Ectodermal cell (in vitro differentiated cells): ENCODE measurements around the gene SPATA19.

Experiments used
- H3K27ac ChIP-seq: 2 replicates; pipeline ENCODE4 v1.7.0; 2013; ENCODE audit warnings: mild to moderate bottlenecking, low read depth, low read length; ENCODE audit not compliant: insufficient read depth, poor library complexity, severe bottlenecking
- H3K27me3 ChIP-seq: 2 replicates; pipeline ENCODE4 v1.7.0; 2013; ENCODE audit warnings: mild to moderate bottlenecking, low read length; ENCODE audit not compliant: insufficient read depth, control insufficient read depth, poor library complexity, severe bottlenecking
- H3K36me3 ChIP-seq: one replicate; pipeline ENCODE4 v1.7.0; 2013; ENCODE audit warnings: low read length; ENCODE audit not compliant: control insufficient read depth, insufficient read depth
- H3K4me1 ChIP-seq: one replicate; pipeline ENCODE4 v1.7.0; 2013; ENCODE audit warnings: low read length; ENCODE audit not compliant: control insufficient read depth, insufficient read depth
- H3K4me3 ChIP-seq: 2 replicates; pipeline ENCODE4 v1.7.0; 2013; ENCODE audit warnings: low read depth, low read length, control low read depth; ENCODE audit not compliant: insufficient read depth
- H3K9me3 ChIP-seq: 2 replicates; pipeline ENCODE4 v1.7.0; 2013; ENCODE audit warnings: mild to moderate bottlenecking, low read length, moderate library complexity; ENCODE audit not compliant: control insufficient read depth
- WGBS, 2 experiments: methylation state at CpG; one replicate each; pipeline ENCODE4 v1.1.7; 2013; ENCODE audit warnings: missing lambda C conversion rate in 2 of 2; 5-methylcytosine and 5-hydroxymethylcytosine counted together

Gene SPATA19

DNA sequence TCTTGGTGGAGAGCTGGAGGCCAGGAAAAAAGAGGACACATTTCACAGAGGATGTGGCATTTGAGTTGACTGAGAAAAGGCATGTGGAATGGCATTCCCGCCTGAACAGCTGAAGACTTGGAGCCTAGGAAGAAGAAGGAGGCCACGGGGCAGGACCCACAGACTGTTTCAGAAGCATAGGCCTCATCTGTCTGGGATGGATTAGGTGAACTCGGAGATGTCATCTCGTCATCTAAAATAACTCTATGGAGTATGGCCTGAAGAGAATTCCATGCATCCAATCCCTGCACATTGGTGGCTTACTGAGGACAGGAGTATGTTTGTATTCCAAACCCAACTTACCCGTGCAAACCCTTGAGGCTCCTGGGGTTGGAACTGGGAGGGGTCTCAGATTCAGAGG lies 16.4 kb downstream of the SPATA19 start:
- Histone ChIP-seq H3K4me3 (no peak overlapping the region), H3K27ac (no peak overlapping the region), H3K9me3 (no peaks in the 10 kb centered on the region), H3K4me1 (no peaks in the 10 kb centered on the region), H3K27me3 (no peaks in the 10 kb centered on the region), H3K36me3 (no peaks in the 10 kb centered on the region)
- WGBS, 2 experiments, result 88 to 91% methylated on average over 5 of the region's 5 CpGs

- Histone ChIP-seq H3K4me1 (no peaks in the 10 kb centered on the region), H3K36me3 (no peaks in the 10 kb centered on the region), H3K9me3 (no peaks in the 10 kb centered on the region), H3K4me3 (no peak overlapping the region), H3K27ac (no peak overlapping the region), H3K27me3 (no peaks in the 10 kb centered on the region)
- WGBS, 2 experiments, result 97 to 98% methylated on average over 3 of the region's 3 CpGs
Observed at GRCh38 chr11:133827556-133827955, 17.8 kb downstream of the SPATA19 start.

GRCh38 chr11:133826866-133827265 lies 18.4 kb downstream of the SPATA19 start:
- no peaks in the 10 kb centered on the region for H3K36me3 ChIP-seq
- H3K27ac ChIP-seq, result no peak overlapping the region
- H3K4me3 ChIP-seq, result no peak overlapping the region
- H3K9me3 ChIP-seq, result no peaks in the 10 kb centered on the region
- no peaks in the 10 kb centered on the region for H3K4me1 ChIP-seq
- 88 to 92% methylated on average over 4 of the region's 4 CpGs for WGBS, 2 experiments
- H3K27me3 ChIP-seq, result no peaks in the 10 kb centered on the region

- Histone ChIP-seq H3K27me3 (no peaks in the 10 kb centered on the region), H3K9me3 (no peaks in the 10 kb centered on the region), H3K36me3 (no peaks in the 10 kb centered on the region), H3K4me1 (no peaks in the 10 kb centered on the region), H3K4me3 (no peak overlapping the region), H3K27ac (no peak overlapping the region)
- WGBS, 2 experiments, result 85 to 93% methylated on average over 3 of the region's 3 CpGs
Observed at GRCh38 chr11:133825666-133826065, 19.6 kb downstream of the SPATA19 start.

DNA sequence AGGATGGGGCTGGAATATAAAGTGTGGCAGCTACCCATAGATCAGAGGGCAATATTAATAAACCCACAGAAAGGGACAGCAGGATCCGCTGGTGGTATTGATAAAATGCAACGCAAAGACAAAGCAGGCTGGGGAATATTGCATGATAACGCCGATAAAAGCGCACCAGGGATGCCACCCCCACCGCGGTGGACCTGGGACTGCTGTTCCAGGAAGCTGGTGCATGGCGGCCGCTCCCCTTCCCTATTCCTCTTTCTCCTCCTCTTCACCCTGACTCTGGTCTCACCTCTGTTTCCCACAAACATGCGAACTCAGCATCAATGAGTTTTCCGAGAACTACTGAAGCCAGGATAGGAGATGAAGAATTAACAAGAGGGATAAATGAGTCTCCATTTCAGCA lies 20.2 kb downstream of the SPATA19 start:
- 94 to 96% methylated on average over 10 to 11 of the region's 11 CpGs for WGBS, 2 experiments
- Histone ChIP-seq H3K4me1 (peaks cover under 1% of the 10 kb centered on the region), H3K9me3 (no peaks in the 10 kb centered on the region), H3K4me3 (no peak overlapping the region), H3K27me3 (no peaks in the 10 kb centered on the region), H3K36me3 (no peaks in the 10 kb centered on the region), H3K27ac (no peak overlapping the region)

- Histone ChIP-seq H3K9me3 (no peaks in the 10 kb centered on the region), H3K36me3 (no peaks in the 10 kb centered on the region), H3K4me3 (no peak overlapping the region), H3K4me1 (peaks cover 5% of the 10 kb centered on the region), H3K27ac (no peak overlapping the region), H3K27me3 (no peaks in the 10 kb centered on the region)
- 90 to 92% methylated on average over 9 of the region's 9 CpGs for WGBS, 2 experiments
Observed at GRCh38 chr11:133824593-133824992, 20.7 kb downstream of the SPATA19 start.

DNA sequence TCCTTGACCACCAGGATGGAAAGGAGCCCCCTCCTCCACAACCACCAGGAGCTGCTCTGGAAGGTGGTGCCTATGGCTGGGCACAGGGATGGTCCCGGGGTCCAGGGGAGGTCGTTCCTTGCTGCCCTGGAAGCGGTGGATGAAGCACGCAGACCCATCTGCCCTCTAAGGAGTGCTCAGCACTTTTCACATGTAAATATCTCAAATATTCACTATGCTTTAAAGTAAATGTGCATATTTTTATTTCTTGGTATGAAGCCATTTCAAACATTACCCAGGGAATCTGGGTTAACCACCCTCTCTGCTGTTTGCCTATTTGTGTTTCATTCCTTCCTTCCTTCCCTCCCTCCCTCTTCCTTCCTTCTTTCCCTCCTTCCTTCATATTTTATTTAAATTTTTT lies 21.7 kb downstream of the SPATA19 start:
- Histone ChIP-seq H3K9me3 (no peaks in the 10 kb centered on the region), H3K36me3 (no peaks in the 10 kb centered on the region), H3K27me3 (no peaks in the 10 kb centered on the region), H3K27ac (no peak overlapping the region), H3K4me3 (no peak overlapping the region), H3K4me1 (peaks cover 5% of the 10 kb centered on the region)
- WGBS, 2 experiments, result 95% methylated on average over 4 of the region's 4 CpGs

GRCh38 chr11:133823211-133823610 lies 22.1 kb downstream of the SPATA19 start:
- Histone ChIP-seq H3K27ac (no peak overlapping the region), H3K4me3 (no peak overlapping the region), H3K27me3 (no peaks in the 10 kb centered on the region), H3K9me3 (no peaks in the 10 kb centered on the region), H3K36me3 (no peaks in the 10 kb centered on the region), H3K4me1 (peaks cover 5% of the 10 kb centered on the region)
- 94% methylated on average over 6 of the region's 6 CpGs for WGBS, 2 experiments

DNA sequence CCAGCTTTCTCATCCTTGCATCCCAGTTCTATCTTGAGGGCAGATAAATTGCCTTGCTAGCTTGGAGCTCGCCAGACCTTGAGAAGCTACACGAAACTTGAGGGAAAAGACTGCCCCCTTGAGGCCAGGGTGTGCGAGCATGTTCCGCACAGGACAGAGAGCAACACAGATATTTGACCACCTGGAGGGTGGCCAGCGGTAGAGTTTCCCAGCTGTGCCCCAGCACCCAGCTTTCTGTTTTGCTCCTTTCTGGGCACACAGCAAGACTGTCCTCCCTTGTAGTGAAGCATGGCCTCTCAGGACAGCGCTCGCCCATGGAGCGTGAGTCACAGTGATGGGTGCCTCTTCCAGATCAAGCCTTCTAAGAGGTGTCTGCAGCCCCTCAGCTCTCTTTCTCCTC lies 23.5 kb downstream of the SPATA19 start:
- no peak overlapping the region for H3K27ac ChIP-seq
- no peaks in the 10 kb centered on the region for H3K9me3 ChIP-seq
- 44 to 49% methylated on average over 8 of the region's 8 CpGs for WGBS, 2 experiments

GRCh38 chr11:133819746-133820315 lies 25.5 kb downstream of the SPATA19 start:
- Histone ChIP-seq H3K4me1 (peaks cover 5% of the 10 kb centered on the region), H3K27me3 (no peaks in the 10 kb centered on the region), H3K36me3 (no peaks in the 10 kb centered on the region), H3K9me3 (no peaks in the 10 kb centered on the region), H3K4me3 (no peak overlapping the region), H3K27ac (no peak overlapping the region)
- WGBS, 2 experiments, result 90 to 91% methylated on average over 6 of the region's 6 CpGs

More for the DNA sequence above, 23.5 kb downstream of the SPATA19 start:
- H3K4me1 ChIP-seq, result peaks cover 5% of the 10 kb centered on the region
- H3K4me3 ChIP-seq, result no peak overlapping the region
- no peaks in the 10 kb centered on the region for H3K27me3 ChIP-seq
- no peaks in the 10 kb centered on the region for H3K36me3 ChIP-seq

DNA sequence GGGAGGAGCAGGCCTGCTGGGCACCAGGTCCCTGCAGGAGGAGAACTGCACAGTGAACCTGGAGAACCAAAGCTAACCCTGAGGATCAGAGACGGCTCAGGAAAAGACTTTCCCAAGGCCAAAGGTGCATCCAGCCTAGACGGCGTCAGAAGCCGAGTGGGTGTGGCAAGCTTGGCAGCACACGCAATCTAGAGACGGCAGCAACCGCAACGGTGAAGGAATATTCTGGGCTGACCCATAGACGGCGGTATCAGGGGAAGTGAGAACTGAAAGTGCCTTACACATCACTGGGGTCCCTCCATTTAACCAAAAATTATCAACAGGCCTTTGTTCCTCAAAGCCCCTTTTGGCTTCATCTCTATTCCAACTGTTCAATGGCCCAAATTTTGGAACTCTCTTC lies 26.2 kb downstream of the SPATA19 start:
- H3K27ac ChIP-seq, result no peak overlapping the region
- peaks cover 5% of the 10 kb centered on the region for H3K4me1 ChIP-seq
- H3K9me3 ChIP-seq, result no peaks in the 10 kb centered on the region
- no peak overlapping the region for H3K4me3 ChIP-seq
- H3K27me3 ChIP-seq, result no peaks in the 10 kb centered on the region
- 95 to 97% methylated on average over 10 of the region's 10 CpGs for WGBS, 2 experiments
- H3K36me3 ChIP-seq, result no peaks in the 10 kb centered on the region
